GM12891 (cell line): ENCODE results near the gene ABHD14A.

Experiments used
- DNase-seq: peaks from one replicate; pipeline ENCODE4 v3.0.0; 2011; ENCODE audit warnings: low spot score; ENCODE audit not compliant: insufficient read length
- FAIRE-seq: peaks from 2 replicates; lab custom pipeline; 2011; peaks lifted over from hg19 to GRCh38; lab: Jason Lieb, UNC
- PAX5 ChIP-seq: IDR thresholded peaks from 2 replicates; pipeline ENCODE4 v1.6.1; 2011; ENCODE audit warnings: low read length, moderate library complexity, mild to moderate bottlenecking; ENCODE audit not compliant: insufficient read depth, severe bottlenecking
- POLR2A ChIP-seq: IDR thresholded peaks from 2 replicates; pipeline ENCODE4 v1.6.1; 2011; ENCODE audit warnings: low read depth, low read length, control low read depth
- POLR2AphosphoS5 ChIP-seq: IDR thresholded peaks from 2 replicates; pipeline ENCODE4 v1.6.1; 2011; ENCODE audit warnings: low read depth, low read length, control low read depth
- POU2F2 ChIP-seq: IDR thresholded peaks from 2 replicates; pipeline ENCODE4 v1.6.1; 2011; ENCODE audit warnings: low read depth, mild to moderate bottlenecking, control low read depth, low read length, moderate library complexity
- SPI1 ChIP-seq: IDR thresholded peaks from 2 replicates; pipeline ENCODE4 v1.6.1; 2011; ENCODE audit warnings: low read depth, low read length, control low read depth
- TAF1 ChIP-seq: IDR thresholded peaks from 2 replicates; pipeline ENCODE4 v1.6.1; 2011; ENCODE audit warnings: low read depth, low read length, control low read depth

The ABHD14A gene

GRCh38 chr3:51970606-51971300 is 4.1 kb upstream of the ABHD14A start:
- TF ChIP-seq POLR2A: no peak
- no peak for TF ChIP-seq PAX5
- no peak for TF ChIP-seq TAF1
- no peak for TF ChIP-seq POLR2AphosphoS5
- no peak for TF ChIP-seq SPI1
- TF ChIP-seq POU2F2: no peak
- FAIRE-seq: no peak

GRCh38 chr3:51971350-51971749 is 3.5 kb upstream of the ABHD14A start:
- TF ChIP-seq POU2F2 (no peak), TAF1 (no peak), SPI1 (no peak), POLR2A (no peak), POLR2AphosphoS5 (no peak), PAX5 (no peak)
- DNase-seq: no peak
- FAIRE-seq: no peak

More at GRCh38 chr3:51970606-51971300, 4.1 kb upstream of the ABHD14A start:
- no peak for DNase-seq

GRCh38 chr3:51974277-51974962 is 444 bp upstream of the ABHD14A start:
- TF ChIP-seq POLR2AphosphoS5: no peak
- DNase-seq: no peak
- no peak for FAIRE-seq

- FAIRE-seq (no peak), DNase-seq (no peak)
- TF ChIP-seq TAF1: no peak
- TF ChIP-seq POLR2AphosphoS5: no peak
- TF ChIP-seq POU2F2: no peak
- no peak for TF ChIP-seq POLR2A
- no peak for TF ChIP-seq PAX5
- TF ChIP-seq SPI1: no peak
Observed at GRCh38 chr3:51975852-51976549, 1.1 kb downstream of the ABHD14A start.

- DNase-seq: no peak
- no peak for FAIRE-seq
- TF ChIP-seq POLR2AphosphoS5: no peak
- TF ChIP-seq POU2F2: no peak
- TF ChIP-seq TAF1: no peak
- no peak for TF ChIP-seq PAX5
- TF ChIP-seq SPI1: no peak
- TF ChIP-seq POLR2A: no peak
Observed at GRCh38 chr3:51977446-51978142, 2.7 kb downstream of the ABHD14A start.

GRCh38 chr3:51978143-51978502 is 3.3 kb downstream of the ABHD14A start:
- DNase-seq: no peak
- no peak for FAIRE-seq
- TF ChIP-seq PAX5: no peak

GRCh38 chr3:51980253-51980652 is 5.4 kb downstream of the ABHD14A start:
- no peak for FAIRE-seq

GRCh38 chr3:51982352-51982837 is 7.5 kb downstream of the ABHD14A start:
- TF ChIP-seq POU2F2 (no peak), PAX5 (no peak), SPI1 (no peak), POLR2AphosphoS5 (no peak; the same call in 1 of the 2 replicates), POLR2A (no peak), TAF1 (no peak)
- no peak for FAIRE-seq
- peak; percentile 73 for DNase-seq

More at GRCh38 chr3:51980253-51980652, 5.4 kb downstream of the ABHD14A start:
- no peak for DNase-seq
- TF ChIP-seq POLR2A (no peak), PAX5 (no peak), POLR2AphosphoS5 (no peak), SPI1 (no peak), POU2F2 (no peak), TAF1 (no peak)

- peak; percentile 96 for FAIRE-seq
- peak; percentile 96 for DNase-seq
- no peak for TF ChIP-seq TAF1
- peak; percentile 39; the same call in 1 of the 2 replicates for TF ChIP-seq POLR2A
- TF ChIP-seq POU2F2: peak; percentile 7; the same call in 1 of the 2 replicates
- TF ChIP-seq POLR2AphosphoS5: 0 out of 2 replicates have a peak, but pooled peaks have one; percentile 41
- TF ChIP-seq SPI1: no peak
- TF ChIP-seq PAX5: no peak
Observed at GRCh38 chr3:51982838-51983577, 8.1 kb downstream of the ABHD14A start, which contains the start of gene ACY1. ACY1 (plus strand) TSS chr3:51983535; CDS start chr3:51984065, 530 bp downstream.
